ENCODE data around the gene SSX4B.
"Not testable (repeated sequence)": the region's sequence is repeated elsewhere in the genome, so short reads cannot be mapped to it uniquely, and the experiment has no call there.

The SSX4B gene

DNA sequence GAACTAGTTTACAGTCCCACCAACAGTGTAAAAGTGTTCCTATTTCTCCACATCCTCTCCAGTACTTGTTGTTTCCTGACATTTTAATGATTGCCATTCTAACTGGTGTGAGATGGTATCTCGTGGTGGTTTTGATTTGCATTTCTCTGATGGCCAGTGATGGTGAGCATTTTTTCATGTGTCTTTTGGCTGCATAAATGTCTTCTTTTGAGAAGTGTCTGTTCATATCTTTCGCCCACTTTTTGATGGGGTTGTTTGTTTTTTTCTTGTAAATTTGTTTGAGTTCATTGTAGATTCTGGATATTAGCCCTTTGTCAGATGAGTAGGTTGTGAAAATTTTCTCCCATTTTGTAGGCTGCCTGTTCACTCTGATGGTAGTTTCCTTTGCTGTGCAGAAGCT, 14.8 kb downstream of the SSX4B start:
- DNase-seq; H3K9me3 Mint-ChIP-seq; ATAC-seq (replicated peaks); H3K4me3 Mint-ChIP-seq; H3K4me1 Mint-ChIP-seq (ENCODE audit: low read depth in 2 of 2); H3K27me3 Mint-ChIP-seq; H3K27ac Mint-ChIP-seq; H3K36me3 Mint-ChIP-seq (ENCODE audit: insufficient read depth): not testable (repeated sequence)

DNA sequence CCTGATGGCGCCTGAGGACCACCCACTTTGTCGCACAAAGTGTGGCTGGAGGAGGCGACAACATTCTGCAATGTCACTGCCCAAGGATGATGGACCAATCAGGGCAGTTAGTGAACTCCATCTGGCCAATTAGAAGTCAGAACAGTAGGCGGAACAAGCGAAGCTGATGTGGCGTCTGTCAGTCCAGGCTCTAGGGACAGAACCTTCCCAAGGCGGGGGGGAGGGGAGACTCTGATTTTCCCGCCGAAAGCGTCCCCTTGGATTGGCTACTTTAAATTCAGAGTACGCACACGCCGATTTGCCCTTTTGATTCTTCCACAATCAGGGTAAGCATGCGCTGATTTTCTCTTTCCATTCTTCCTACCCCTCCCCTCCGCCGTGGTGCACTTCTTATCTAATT, 28.5 kb downstream of the SSX4B start, which contains the start of gene SSX4:
Gene SSX4 (plus strand): TSS at position 301 of the 400 bp plus-strand sequence. CDS start 515 bp downstream, outside the sequence.
- H3K4me3 Mint-ChIP-seq; ATAC-seq (replicated peaks); H3K4me1 Mint-ChIP-seq (ENCODE audit: low read depth in 2 of 2); H3K27ac Mint-ChIP-seq; H3K36me3 Mint-ChIP-seq (ENCODE audit: insufficient read depth); H3K9me3 Mint-ChIP-seq; H3K27me3 Mint-ChIP-seq; DNase-seq: not testable (repeated sequence)

DNA sequence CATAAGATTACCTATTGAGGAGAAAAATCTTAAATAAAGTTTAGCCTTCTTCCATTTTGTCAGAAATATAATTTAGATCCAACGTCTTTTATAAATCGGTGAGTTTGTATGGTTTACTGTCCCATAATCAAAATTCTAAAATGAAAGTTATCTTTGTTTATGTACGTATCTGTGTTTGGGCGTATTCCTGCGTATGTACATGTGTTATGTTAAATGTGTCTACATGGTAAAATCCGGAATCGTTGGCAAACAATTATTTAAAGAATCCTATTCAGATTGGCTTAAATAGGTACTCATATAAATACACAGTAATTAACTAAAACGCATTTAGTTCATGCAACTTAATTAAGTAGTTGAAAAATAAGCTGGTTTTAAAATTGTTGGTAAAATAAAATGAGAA, 41.4 kb downstream of the SSX4B start:
- not testable (repeated sequence) for H3K36me3 Mint-ChIP-seq (ENCODE audit: insufficient read depth); H3K27ac Mint-ChIP-seq; ATAC-seq (replicated peaks); H3K4me1 Mint-ChIP-seq (ENCODE audit: low read depth in 2 of 2); H3K27me3 Mint-ChIP-seq; H3K9me3 Mint-ChIP-seq; H3K4me3 Mint-ChIP-seq; DNase-seq

DNA sequence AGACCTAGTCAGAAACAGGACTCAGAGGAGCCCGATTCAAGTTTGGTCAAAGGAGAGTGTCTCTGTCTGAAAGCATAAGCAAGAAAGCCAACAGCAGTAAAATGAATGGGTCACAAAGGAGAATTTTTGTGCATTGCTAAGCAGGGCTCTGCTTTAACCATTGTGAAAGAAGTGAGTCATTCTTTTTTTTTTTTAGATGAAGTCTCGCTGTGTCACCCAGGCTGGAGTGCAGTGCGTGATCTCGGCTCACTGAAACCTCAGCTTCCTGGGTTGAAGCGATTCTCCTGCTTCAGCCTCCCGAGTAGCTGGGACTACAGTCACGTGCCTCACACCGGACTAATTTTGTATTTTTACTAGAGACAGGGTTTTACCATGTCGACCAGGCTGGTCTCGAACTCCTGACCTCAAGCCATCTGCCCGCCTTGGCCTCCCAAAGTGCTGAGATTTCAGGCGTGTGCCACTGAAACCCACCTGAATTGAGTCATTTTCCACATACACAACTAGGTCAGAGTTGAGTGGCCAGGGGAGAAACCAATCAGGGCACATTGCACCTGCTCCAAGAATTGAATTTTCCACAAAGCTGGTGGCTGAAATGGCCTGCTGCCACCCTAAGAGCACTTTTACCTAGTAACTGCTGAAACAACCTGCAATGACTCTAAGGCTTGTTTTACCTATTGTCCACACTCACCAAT, 43.9 kb downstream of the SSX4B start:
- not testable (repeated sequence) for DNase-seq; H3K4me3 Mint-ChIP-seq; H3K9me3 Mint-ChIP-seq; H3K27ac Mint-ChIP-seq; H3K4me1 Mint-ChIP-seq (ENCODE audit: low read depth in 2 of 2); H3K36me3 Mint-ChIP-seq (ENCODE audit: insufficient read depth); H3K27me3 Mint-ChIP-seq
- ATAC-seq (replicated peaks): peak; percentile 57

DNA sequence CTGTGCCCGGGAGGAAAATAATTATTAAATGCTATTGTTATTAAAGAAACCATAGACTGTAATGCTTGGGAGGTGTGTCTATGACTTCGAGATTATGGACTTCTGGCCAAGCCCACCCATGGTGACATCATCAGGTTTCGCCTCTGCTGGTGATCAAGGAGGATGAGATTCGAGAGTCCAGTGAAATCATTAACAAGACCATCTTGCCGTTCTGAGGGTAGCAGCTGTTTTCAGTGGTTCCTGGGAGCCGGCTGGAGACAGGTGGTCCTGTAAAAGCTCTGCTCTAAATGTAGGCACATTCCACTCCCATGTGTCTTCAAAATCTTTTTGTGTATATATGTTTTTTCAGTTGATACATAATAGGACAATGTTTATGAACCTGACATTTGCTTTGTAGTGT, 52.5 kb downstream of the SSX4B start:
- H3K4me3 Mint-ChIP-seq; ATAC-seq (replicated peaks); H3K4me1 Mint-ChIP-seq (ENCODE audit: low read depth in 2 of 2); H3K27ac Mint-ChIP-seq; H3K36me3 Mint-ChIP-seq (ENCODE audit: insufficient read depth); H3K9me3 Mint-ChIP-seq; DNase-seq: not testable (repeated sequence)
- peaks cover 1 to 16% of the 10 kb centered on the region in 2 donors for H3K27me3 Mint-ChIP-seq

DNA sequence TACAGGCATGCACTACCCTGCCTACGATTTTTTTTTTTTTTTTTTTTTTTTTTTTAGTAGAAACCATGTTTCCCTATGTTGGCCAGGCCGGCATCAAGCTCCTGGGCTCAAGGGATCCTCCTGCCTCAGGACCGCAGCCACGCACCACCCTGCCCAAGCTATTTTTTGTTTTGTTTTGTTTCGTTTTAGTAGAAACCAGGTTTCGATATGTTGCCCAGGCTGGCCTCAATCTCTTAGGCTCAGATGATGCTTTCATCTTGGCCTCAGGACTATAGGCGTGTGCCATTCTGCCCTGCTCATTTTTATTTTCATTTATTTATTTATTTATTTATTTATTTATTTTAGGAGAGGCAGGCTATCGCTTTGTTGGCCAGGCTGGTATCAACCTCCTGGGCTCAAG, 54.1 kb downstream of the SSX4B start:
- Mint-ChIP-seq H3K27ac (no peak overlapping the region), H3K36me3 (ENCODE audit: insufficient read depth) (no peaks in the 10 kb centered on the region), H3K4me3 (no peak overlapping the region)

DNA sequence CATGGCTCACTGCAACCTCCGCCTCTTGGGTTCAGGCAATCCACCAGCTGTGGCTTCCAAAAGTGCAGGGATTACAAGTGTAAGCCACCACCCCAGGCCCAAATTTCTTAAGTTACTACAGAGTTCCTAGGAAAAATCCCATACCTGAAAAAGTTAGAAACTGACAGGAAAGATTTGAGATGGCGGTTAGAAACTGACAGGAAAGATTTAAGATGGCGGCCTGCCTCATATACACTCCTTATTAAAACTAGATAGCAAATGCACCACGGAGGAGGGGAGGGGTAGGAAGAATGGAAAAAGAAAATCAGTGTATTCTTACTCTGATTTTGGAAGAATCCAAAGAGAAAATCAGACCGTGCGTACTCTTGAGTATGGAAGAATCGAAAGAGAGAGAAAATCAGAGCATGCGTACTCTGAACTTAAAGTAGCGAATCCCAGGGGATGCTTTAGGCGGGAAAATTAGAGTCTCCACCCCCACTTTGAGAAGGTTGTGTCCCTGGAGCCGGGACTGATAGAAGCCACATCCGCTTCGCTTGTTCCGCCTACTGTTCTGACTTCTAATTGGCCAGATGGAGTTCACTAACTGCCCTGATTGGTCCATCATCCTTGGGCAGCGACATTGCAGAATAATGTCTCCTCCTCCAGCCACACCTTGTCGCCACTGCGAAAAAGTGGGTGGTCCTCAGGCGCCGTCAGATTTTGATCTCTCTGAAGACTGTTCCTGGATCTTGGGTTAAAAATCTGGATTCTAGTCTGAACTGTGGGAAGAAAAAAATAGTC, 55.3 kb downstream of the SSX4B start, which contains the start of gene SSX3:
Gene SSX3 (minus strand): TSS at position 389 of the 780 bp plus-strand sequence. CDS start 1,454 bp downstream, outside the sequence.
- H3K4me1 Mint-ChIP-seq (ENCODE audit: low read depth in 2 of 2); DNase-seq; H3K4me3 Mint-ChIP-seq; H3K36me3 Mint-ChIP-seq (ENCODE audit: insufficient read depth); H3K27ac Mint-ChIP-seq; H3K9me3 Mint-ChIP-seq; ATAC-seq (replicated peaks): not testable (repeated sequence)
- peaks cover 8 to 17% of the 10 kb centered on the region in 2 donors for H3K27me3 Mint-ChIP-seq

More for the DNA sequence above, 54.1 kb downstream of the SSX4B start:
- peaks cover 8 to 17% of the 10 kb centered on the region in 2 donors for H3K27me3 Mint-ChIP-seq
- H3K4me1 Mint-ChIP-seq (ENCODE audit: low read depth in 2 of 2): no peaks in the 10 kb centered on the region
- no peak for DNase-seq
- H3K9me3 Mint-ChIP-seq: no peaks in the 10 kb centered on the region
- ATAC-seq (replicated peaks): no peak
